Activated CD4-positive, alpha-beta T cell treated with anti-CD3 and anti-CD28 coated beads for 1 hour (primary cell): ENCODE measurements around the gene CFAP157.

ENCODE experiments used
- DNase-seq: peaks from one replicate; pipeline ENCODE4 v3.0.0-alpha.2; 2020

The CFAP157 gene

DNA sequence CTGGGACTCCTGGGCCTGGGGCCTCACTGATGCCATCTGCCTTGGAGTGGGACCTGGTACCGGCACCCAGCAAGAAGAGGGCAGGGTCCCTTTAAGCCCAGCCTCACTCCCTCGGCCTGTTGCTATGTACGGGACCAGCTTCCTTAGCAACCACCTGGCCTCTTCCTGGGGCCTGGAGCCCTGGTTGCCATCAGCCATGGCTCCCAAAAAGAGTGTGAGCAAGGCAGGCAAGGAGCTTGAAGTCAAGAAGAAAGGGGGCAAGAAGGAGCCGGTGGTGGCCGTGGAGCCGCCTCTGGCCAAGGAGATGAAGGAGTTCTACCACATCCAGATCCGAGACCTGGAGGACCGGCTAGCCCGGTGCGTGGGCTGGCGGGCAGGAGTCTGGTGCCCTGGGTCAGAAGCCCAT is at the start of gene CFAP157:
CFAP157 (plus strand) TSS at position 153 of the 406 bp plus-strand sequence; CDS start at position 197, 44 bp downstream.
- no peak for DNase-seq

DNA sequence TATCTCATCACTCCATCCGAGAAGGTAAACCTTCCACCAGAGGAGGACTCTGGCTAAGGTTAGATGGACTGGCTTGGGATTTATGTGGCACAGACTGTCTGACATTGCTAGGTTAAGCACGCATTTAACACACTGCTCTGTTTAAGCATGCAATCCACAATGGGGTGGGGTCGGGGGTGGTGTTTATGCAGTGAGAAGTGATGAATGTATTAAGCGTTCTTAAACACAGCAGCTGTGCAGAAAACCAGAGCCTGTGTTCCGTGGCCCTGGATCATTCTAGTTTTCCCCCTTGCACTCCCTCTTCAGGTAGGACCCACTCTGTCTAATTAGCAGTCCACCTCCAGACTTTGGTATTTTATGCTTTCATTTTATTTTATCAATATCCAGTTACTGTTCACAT is 48.4 kb upstream of the CFAP157 start:
- no peak for DNase-seq

DNA sequence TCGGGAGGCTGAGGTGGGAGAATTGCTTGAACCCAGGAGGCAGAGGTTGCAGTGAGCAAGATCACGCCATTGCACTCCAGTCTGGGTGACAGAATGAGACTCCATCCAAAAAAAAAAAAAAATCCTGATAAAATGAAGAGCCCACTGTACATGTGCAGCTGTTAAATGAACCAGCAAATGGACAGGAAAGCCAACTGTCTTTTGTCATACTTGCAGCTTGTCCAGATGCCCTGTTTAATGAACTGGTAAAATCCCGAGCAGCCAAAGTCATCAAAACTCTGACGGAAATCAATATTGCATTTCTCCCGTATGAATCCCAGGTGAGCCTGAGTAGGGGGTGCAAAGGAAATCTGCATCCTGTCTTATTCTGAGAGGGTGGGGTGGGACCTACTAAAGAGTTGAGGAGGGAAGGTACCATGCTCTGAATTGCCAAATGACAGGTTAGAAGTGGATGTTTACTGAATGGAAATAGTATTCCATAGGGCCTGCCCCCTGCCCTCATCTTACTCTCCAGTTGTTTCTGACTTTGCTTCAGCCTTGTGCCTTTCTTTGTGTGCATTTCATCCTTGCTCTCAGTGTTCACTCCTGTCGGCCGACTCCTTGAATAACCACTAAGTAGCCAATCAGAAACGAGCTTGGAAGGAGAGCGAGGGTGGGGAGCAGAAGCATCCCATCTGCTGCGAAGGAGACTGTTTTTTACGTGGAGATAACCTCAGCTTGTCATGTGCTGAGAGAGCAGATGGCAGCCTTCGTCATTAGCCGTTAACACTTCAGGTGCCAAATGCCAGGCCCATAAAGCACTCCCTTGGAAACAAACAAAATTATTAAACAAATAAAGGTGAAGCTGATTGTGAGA is 45.7 kb upstream of the CFAP157 start:
- no peak for DNase-seq

DNA sequence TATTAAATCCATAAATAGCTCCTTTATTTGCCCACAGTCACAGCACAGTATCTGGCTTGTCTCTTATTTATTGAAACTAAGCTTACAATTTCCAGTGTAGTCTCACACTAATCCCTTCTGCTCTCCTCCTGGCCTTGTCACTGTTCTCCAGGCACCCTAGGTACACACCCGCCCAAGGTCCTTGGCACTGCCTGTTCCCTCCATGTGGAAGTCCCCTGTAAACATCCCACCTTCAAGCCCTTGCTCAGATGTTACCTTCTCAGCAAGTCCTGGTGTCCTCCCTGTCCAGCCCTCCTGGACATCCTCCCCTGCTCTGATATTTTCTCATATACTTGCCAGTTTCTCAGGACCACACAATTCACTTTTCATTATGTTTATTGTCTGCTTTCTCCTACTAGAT is 44.2 kb upstream of the CFAP157 start:
- no peak for DNase-seq

DNA sequence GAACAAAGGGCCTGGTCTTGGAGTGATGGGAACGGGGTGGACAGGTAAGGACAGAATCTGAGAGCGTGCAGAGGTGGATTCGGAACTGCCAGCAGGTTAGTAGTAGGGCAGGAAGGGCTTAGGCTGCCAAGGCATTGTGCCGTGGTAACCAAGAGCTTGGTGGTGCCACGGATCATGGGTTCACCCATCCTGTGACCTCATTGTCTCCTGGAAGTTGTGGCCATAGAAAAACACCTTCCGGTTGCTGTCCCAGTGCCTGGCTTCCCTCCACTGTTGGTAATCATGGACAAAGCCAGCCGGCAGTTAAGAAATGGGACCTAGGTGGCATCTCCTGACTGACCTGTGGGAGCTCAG is 42.5 kb upstream of the CFAP157 start:
- DNase-seq: no peak

DNA sequence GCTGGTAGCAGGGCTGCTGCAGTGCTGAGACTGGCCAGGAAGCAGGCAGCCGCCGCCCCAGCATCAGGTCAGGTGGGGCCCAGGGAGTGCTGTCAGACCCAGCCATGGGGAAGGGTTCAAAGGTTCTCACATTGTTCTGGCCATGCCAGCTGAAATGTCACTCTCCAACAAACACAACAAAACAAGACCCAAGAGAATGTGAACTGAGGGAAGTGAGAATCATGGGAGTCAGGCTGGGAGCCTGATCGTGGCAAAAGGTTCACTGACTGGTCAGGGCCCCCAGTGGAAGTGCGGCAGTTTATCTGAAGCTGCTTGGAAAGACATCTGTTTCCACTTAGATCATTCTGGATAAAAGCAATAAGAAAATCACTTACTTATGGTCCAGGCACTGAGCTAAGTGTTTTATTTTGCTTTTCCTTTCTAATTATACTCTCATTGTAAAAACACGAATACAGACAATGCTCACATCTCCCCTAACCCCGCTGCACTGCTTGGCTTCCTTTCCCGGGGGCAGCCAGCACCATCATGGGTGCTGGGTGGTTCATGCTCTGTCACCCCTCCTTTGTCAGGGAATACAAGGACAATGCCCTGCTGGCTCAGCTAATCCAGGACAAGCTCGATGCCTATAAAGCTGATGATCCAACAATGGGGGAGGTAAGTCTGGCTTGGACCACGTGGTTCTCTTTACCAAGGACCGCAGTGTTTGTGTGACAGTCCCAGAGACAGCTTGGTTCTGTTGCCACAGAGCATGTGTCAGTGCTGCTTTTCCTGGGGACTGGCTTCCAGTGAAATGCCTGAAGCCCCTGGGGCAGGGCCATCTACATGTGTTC is 41.9 kb upstream of the CFAP157 start:
- DNase-seq: no peak

DNA sequence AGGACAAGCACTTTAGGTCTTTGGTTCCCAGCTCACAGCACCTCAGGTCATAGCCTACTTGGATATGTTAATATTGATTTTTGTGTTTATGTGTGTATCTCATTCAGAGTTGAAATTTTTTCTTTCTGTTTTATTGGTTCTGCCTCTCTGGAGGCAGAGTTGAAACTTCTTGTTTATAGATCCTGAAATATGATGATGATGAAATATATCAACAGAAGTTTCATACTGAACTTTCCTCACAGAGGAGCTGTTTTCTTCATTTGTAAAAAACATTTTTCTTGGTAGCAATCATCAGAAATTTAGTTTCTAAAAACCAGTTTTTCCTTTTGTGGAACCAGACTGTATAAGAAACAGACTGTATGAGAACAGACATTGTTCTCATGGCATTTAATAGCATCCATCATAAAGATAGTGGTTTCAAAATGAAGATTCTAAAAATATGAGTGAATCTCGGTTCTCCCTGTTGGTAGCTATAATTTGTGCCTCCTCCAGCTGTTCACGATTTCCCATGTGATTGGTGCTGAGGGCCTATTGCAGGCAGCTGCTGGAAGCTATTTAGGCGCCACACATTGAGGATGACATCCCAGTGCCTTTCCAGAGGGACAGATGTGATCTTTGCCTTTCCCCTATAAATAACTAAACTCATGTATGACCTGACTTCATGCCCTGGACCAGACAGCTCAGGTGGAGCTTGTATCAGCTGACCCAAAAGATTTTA is 39.5 kb upstream of the CFAP157 start:
- no peak for DNase-seq

DNA sequence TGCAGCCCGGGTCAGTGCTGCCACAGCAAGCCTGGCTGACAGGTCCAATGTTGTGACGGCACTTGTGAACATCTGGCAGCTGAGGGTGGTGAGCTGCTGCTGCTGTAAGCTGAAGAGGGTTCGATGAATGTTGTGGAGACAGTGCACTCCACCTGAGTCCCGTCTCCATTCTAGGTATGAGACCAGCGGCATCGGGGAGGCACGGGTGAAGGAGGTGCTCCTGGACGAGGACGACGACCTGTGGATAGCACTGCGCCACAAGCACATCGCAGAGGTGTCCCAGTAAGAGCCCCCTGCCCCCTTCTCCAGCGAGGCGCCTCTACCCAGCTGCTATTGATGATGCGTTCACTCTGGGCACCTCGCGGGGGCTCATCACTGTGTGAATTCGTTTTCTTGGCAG is 38.9 kb upstream of the CFAP157 start:
- DNase-seq: no peak

DNA sequence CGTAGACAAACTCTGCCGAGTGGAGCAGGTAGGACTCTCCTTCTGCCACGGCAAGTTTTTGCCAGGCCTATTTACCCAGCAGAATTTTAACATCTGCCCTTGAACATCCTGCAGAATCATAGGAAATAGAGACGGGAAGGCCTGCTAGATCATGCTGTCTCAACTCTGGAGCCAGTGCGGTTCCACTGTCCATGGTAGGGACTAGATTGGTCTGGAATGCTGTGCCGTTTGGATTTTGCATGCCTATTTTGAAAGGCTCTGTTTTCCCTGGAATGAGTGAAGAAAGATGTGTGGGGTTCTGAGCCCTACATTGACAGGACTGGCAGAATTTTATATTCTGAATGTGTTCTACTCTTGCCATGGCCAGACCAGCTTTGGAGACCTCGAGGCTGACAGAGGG is 33.6 kb upstream of the CFAP157 start:
- DNase-seq: no peak

DNA sequence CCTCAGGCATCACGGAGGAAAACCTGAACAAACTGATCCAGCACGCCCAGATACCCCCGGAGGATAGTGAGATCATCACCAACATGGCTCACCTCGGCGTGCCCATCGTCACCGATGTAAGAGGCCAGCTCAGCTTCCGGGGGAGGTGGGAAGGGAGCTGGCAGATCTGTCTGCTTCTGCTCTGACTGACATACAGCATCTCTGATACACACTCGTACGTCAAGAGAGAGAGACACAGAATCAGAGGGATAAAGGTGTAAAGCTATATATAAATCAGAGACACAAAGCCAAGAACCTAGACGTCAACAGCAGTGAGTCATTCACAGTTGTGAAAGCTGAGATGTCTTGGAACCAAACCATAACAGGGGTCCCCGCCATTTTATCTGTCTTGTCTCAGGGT is 30.1 kb upstream of the CFAP157 start:
- no peak for DNase-seq

DNA sequence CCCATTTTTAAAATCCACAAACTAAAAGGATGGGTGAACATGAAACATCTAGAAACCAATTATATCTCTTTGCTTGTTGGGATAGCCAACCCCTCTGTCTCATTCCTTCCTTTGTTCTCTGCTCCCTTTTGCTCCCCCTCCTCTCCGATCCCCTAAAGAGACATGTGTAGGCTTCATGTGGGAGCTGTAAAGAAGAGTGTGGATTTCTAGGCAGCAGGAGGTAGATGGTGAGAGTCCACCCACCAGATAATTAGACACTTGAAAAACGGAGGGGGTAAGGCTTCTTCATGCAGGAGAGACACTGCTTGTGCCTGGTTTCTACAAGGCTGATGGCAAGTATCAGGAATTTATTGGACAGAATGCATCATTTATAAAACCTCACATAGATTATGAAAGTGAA is 27.3 kb upstream of the CFAP157 start:
- no peak for DNase-seq

DNA sequence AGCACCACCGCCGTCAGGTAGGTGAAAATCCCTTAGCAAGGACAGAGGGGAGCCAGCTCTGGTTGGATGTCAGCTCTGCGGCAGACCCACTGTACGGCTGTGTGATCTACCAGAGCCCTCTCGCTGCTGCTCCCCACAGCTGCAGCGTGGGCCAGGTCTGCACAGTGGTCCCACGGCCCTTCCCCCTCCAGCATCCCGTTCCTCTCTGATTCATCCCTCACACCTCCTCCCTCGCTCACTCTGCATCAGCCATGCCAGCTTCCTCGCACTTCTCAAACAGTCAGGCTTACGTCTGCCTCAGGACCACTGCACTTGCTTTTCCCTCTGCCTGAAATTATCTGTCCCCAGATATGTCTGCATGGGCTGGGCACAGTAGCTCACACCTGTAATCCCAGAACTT is 26.6 kb upstream of the CFAP157 start:
- DNase-seq: no peak

DNA sequence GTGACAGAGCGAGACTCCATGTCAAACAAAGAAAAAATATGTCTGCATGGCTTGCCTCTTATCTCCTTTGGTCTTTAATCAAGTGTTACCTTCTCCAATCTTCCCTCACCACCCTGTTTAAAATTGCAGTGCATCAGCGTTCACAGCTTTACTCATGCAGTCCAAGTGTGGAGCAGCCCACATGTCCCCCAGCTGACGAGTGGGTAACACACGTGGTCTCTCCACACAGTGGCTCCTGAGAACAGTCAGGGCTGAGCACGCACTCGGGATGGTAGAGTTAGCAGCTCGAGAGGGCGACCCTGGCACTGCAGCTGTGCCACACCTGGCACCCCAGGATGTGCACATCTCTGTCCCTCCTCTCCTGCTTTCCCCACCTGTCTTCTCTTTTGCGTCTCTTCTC is 25.9 kb upstream of the CFAP157 start:
- DNase-seq: no peak

DNA sequence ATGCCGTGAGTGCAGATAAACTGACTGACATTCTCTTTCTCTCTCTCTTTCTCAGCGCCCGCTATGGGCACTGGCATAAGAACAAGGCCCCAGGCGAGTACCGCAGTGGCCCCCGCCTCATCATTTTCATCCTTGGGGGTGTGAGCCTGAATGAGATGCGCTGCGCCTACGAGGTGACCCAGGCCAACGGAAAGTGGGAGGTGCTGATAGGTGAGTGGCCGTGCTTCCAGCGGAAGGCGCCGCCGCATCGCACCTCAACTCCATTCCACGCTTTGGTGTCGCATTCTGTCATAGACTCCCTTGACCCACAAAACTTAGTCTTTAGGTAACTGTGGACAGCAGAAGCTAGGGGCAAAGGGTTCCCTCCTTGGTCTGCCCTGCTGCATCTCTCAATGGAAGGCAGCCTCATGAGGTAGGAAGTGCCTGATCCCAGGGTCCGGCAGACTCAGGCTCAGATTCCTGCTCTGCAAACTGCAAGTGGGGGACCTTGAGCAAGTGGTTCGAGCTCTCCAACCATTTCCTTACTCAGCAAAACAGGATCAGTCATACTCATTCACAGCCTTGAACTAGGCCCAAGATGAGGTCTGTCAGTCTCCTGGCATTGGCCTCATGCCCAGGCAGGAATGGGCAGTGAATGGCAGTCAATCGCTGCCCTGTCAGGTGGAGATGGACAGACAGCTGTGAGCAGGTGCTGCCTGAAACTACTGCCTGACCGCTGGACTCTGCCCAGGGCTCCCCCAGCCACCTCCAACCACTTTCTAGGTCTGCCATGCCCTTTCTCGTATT is 24.2 kb upstream of the CFAP157 start:
- DNase-seq: no peak

DNA sequence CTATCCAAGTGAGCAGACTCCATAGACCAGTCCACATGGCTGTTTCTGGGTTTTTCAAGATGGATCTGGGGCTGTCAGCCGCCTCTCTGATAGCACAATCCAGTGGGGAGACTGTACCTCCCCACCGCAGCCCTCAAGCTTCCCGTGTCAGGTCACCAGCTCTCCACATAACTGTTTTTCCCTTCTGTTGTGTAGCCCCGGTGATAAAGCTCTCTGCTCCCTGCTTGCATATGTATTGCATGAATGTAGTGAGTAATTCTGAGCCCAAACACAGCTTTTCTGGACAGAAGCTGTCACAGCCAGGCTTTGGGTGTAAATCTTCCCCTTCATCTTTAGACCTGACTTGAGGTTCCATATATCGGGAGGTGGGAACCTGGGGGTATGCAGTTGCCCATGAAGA is 23.1 kb upstream of the CFAP157 start:
- DNase-seq: no peak

DNA sequence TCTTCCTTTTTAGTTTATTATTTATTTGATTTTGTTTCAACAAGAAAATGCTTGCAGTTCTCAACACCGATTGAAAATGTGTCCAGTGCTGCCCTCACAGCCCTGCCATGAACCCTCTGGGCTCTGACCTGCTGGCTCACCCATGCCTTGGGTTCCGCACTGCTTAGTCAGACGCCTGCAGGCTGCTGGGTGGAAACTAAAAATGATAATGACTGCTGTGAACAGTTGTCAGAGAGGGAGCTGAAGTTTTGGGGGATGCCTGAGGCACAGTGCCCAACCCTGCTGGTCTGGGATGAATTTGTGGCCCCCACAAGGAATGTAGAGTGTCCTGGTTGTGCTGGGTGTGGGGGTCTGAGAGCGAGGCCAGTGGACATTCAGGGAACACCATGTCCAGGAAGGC is 22.2 kb upstream of the CFAP157 start:
- DNase-seq: no peak

DNA sequence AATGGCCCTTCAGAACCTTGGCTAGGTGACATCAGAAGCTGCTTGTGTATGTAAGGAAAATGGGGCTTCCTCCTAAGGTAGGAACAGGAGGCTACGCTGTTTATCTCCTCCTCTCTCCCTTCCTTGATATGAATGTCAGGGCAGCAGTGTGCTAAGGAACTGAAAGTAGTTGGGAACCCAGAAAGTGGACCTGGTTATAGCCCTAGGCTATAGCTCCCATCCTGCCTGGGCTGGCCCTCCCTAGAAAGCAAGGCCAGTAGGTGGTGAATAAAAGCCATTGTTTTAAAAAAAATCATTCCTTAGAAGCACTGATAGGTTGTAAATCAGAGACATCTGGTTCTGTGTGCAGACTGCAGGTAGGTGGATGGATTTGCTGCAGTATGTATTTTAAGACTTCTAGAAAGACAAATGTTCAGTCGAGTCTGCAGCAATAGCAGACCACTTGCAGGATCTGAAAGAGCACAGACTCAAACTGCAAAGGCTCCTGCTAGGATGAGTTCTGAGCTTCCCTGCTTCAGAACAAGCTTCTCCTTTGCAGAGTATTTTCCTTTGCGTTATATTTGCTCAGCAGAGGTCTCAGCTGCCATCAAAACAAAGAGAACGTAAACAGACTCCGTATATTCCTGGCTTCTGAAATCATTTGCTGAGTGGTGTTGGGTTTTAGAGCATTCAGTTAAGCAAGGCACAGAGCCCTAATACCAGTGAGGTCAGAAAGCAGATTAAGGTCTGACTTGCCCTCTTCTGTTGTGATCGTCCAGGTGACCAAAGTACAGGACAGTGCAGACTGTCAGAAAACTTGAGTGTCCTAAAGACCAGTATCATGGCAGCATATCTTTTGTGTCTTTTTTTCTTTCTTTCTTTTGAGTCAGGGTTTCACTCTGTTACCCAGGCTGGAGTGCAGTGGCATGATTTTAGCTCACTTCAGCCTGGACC is 20.1 kb upstream of the CFAP157 start:
- no peak for DNase-seq

DNA sequence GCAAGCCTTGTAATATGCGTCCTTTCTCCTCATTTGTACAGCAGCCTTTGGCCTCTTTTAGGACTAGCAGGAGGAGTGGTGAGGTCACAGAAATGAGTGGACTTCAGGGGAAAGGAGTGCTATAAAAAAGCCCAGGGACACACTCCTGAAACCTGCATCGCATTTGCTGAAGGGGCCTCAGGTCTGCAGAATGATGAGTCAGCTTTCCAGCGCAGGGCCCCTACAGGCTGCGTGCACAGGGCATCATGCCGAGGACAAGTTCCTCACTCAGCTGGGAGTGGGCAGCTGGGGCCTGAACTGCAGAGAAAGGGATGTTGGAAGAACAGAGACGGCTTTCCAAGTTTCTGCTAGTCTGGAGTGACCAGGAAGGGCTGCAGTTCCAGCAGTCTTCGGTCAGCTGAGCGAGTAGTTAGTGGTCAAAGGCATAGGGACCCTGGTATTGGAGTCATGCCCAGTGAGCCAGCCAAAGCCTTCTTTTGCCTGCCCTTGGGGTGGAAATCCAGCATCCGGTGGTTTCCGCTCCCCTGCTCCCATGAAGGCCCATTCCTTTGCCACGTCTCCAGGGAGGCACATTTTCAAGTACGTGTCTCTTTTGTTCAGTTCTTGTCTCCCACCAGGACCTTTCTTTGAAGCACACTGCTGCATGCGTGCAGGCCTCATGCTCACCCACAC is 17.3 kb upstream of the CFAP157 start:
- no peak for DNase-seq

DNA sequence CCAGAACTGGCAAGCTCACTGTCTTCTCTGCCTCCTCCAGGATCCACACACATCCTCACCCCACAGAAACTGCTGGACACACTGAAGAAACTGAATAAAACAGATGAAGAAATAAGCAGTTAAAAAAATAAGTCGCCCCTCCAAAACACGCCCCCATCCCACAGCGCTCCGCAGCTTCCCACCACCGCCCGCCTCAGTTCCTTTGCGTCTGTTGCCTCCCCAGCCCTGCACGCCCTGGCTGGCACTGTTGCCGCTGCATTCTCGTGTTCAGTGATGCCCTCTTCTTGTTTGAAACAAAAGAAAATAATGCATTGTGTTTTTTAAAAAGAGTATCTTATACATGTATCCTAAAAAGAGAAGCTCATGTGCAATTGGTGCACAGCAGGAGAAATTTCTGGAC is 16.1 kb upstream of the CFAP157 start:
- DNase-seq: no peak

DNA sequence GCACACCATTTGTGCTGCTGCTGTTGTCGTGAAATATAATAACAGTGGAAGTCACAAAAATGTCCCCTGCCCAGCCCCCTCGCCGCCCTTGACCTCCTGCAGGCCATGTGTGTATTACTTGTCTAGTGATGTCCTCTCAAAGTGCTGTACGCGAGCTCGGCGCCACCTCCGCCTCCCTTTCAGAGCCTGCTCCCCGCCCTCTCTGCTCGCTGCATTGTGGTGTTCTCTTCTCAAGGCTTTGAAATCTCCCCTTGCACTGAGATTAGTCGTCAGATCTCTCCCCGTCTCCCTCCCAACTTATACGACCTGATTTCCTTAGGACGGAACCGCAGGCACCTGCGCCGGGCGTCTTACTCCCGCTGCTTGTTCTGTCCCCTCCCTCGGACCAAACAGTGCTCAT is 14.7 kb upstream of the CFAP157 start:
- no peak for DNase-seq

DNA sequence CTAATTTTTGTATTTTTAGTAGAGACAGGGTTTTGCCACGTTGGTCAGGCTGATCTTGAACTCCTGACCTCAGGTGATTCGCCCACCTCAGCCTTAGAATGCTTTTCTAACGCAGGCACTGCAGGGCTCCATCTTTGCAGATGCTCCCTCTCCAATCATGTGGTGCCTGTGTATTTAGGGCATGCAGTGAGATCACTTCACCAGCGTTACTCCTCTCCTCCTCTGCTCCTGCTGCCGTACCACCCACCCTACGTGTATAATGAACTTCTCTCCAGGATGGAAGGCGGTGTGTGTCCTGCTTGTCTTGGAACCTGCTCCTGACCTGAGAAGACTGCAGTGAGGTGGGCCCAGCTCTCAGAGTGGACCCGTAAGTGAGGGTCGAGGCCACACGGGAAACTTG is 13.6 kb upstream of the CFAP157 start:
- DNase-seq: no peak
